Caki2 (cell line): Measurements from ENCODE around the gene PCDHA12. TPM values are rescaled to one million over a fixed set of nuclear protein-coding genes. Genes with fewer than 3 reads are reported as not detected.
"Not testable (repeated sequence)": the region's sequence is repeated elsewhere in the genome, so short reads cannot be mapped to it uniquely, and the experiment has no call there.

Source experiments
- DNase-seq: peaks from one replicate; pipeline ENCODE4 v3.0.0-alpha.2; 2015; ENCODE audit warnings: low read depth
- in situ Hi-C: cut with HindIII; loops from 2 replicates; pipeline ENCODE4 v1.10.0; 2016; ENCODE audit warnings: low sequenced_read_pairs, low pct_unique_long_range_greater_than_20kb, mixed read lengths
- total RNA-seq: library from RNA; depleted of rRNA; stranded (reverse); fragments of >200 nt; shearing (Covaris generic); gene quantifications from 2 replicates; pipeline ENCODE4 v1.2.3, GENCODE V29; 2014; ENCODE audit warnings: low replicate concordance

Gene PCDHA12
- total RNA-seq, 1 experiment from 2014 or later = not detected

GRCh38 chr5:140855772-140856674 lies 19.1 kb upstream of the PCDHA12 start, which contains the start of gene PCDHA10:
PCDHA10 (plus strand) TSS chr5:140855897; CDS start chr5:140856049, 152 bp downstream.
- in situ Hi-C loops = no loop called here
- DNase-seq = no peak

- DNase-seq = no peak
- in situ Hi-C loops = no loop called here
Observed at GRCh38 chr5:140857177-140857986, 17.7 kb upstream of the PCDHA12 start.

- in situ Hi-C loops = no loop called here
- DNase-seq = no peak
Observed at GRCh38 chr5:140857987-140858240, 17.2 kb upstream of the PCDHA12 start.

- no peak for DNase-seq
- in situ Hi-C loops = no loop called here
Observed at GRCh38 chr5:140862441-140863295, 12.4 kb upstream of the PCDHA12 start.

GRCh38 chr5:140868721-140869554 lies 6.2 kb upstream of the PCDHA12 start, which contains the start of gene PCDHA11:
PCDHA11 (plus strand) TSS chr5:140868957; CDS start chr5:140869104, 147 bp downstream.
- in situ Hi-C loops = no loop called here
- no peak for DNase-seq

- no peak for DNase-seq
- in situ Hi-C loops = no loop called here
Observed at GRCh38 chr5:140869555-140869886, 5.6 kb upstream of the PCDHA12 start.

- in situ Hi-C loops = no loop called here
- DNase-seq = no peak
Observed at GRCh38 chr5:140870221-140871201, 4.6 kb upstream of the PCDHA12 start.

GRCh38 chr5:140876541-140877261 lies 1.6 kb downstream of the PCDHA12 start:
- in situ Hi-C loops, DNase-seq: not testable (repeated sequence)

- in situ Hi-C loops = no loop called here
- DNase-seq = no peak
Observed at GRCh38 chr5:140877262-140877581, 2.1 kb downstream of the PCDHA12 start.

- no peak for DNase-seq
- in situ Hi-C loops = no loop called here
Observed at GRCh38 chr5:140881889-140882590, 6.9 kb downstream of the PCDHA12 start, which contains the start of gene PCDHA13. PCDHA13 (plus strand) TSS chr5:140882124; CDS start chr5:140882269, 145 bp downstream.

GRCh38 chr5:140882591-140882899 lies 7.4 kb downstream of the PCDHA12 start:
- peak; percentile 31 for DNase-seq
- in situ Hi-C loops = no loop called here

- in situ Hi-C loops = no loop called here
- DNase-seq = no peak
Observed at GRCh38 chr5:140883373-140883772, 8.3 kb downstream of the PCDHA12 start.

- no peak for DNase-seq
- in situ Hi-C loops = no loop called here
Observed at GRCh38 chr5:140883927-140884697, 9.0 kb downstream of the PCDHA12 start.

GRCh38 chr5:140916325-140916724 lies 41.2 kb downstream of the PCDHA12 start:
- peak; percentile 4 for DNase-seq
- in situ Hi-C loops = no loop called here

GRCh38 chr5:140923601-140924000 lies 48.5 kb downstream of the PCDHA12 start:
- no peak for DNase-seq
- in situ Hi-C loops = no loop called here
